ENCODE measurements around the gene RFTN1. TPM values are rescaled to one million over a fixed set of nuclear protein-coding genes. Genes with fewer than 3 reads are reported as not detected.

The RFTN1 gene
- total and polyA plus RNA-seq, 2 donors (not counting 3 experiments of a cell fraction or from before 2014, with no cell fraction given), result 40.3 to 43.3 TPM

- Histone ChIP-seq H3K4me1 (ENCODE audit: control insufficient read depth, extremely low read depth, insufficient read depth, low read length) (peaks cover 41% of the 10 kb centered on the region), H4K20me1 (replicated peaks; ENCODE audit: control insufficient read depth, extremely low read depth, insufficient read depth, low read length) (no peaks in the 10 kb centered on the region), H3K9ac (replicated peaks; ENCODE audit: extremely low read depth, insufficient read depth, low read length) (no peak overlapping the region), H3K79me2 (ENCODE audit: control insufficient read depth, insufficient read depth, low read length) (no peaks in the 10 kb centered on the region), H3K36me3 (ENCODE audit: control insufficient read depth in 2 of 2, extremely low read depth in 1 of 2, insufficient read depth in 2 of 2, low read length in 2 of 2) (no peaks in the 10 kb centered on the region), H3K4me2 (ENCODE audit: insufficient read depth, low read length) (no peak overlapping the region), H3K4me3 (replicated peaks in 1 of 3; ENCODE audit: insufficient read depth in 1 of 3, low read depth in 1 of 3, low read length in 3 of 3) (no peak overlapping the region), H2AFZ (ENCODE audit: low read depth, low read length) (no peak overlapping the region), H3K9me1 (replicated peaks; ENCODE audit: control insufficient read depth, extremely low read depth, insufficient read depth, low read length) (no peaks in the 10 kb centered on the region), H3K9me3 (replicated peaks; ENCODE audit: control insufficient read depth, insufficient read depth, low read length) (no peaks in the 10 kb centered on the region), H3K27me3 (ENCODE audit: control insufficient read depth in 2 of 2, insufficient read depth in 2 of 2, low read length in 2 of 2) (no peaks in the 10 kb centered on the region), H3K27ac (ENCODE audit: insufficient read depth, low read depth, low read length) (no peak overlapping the region)
- DNase-seq (ENCODE audit: low read depth, low spot score) (no peak), FAIRE-seq (peak; percentile 4)
- intact Hi-C loops (cut with micrococcal nuclease), result loop anchor here (1.0 to 2.0 kb wide), 2 partner anchors 7 to 27 kb away; no protein-coding TSS in a partner anchor
- dilution Hi-C loops (cut with MboI; ENCODE audit: extremely low pct_ligation_motif_present, low sequenced_read_pairs), result no loop called here
- POLR2A ChIA-PET, result interaction anchor here (0.6 kb wide), 1 partner anchor 118 kb away, joined by 9 read pairs; no protein-coding TSS in a partner anchor
- CTCF ChIA-PET, result interaction anchor here (1.4 to 3.4 kb wide), 3 partner anchors 20 to 186 kb away, joined by 8 to 14 read pairs (median 13); no protein-coding TSS in a partner anchor
- no peak for TF ChIP-seq MAX (IDR thresholded peaks at IDR 0.05; ENCODE audit: insufficient read depth, insufficient read length)
- TF ChIP-seq POLR2A (IDR thresholded peaks at IDR 0.05; ENCODE audit: low read depth, low read length), result no peak
- no peak for TF ChIP-seq POLR2AphosphoS5 (IDR thresholded peaks at IDR 0.05; ENCODE audit: insufficient read depth, low read depth, low read length)
- no peak for TF ChIP-seq GATA2 (IDR thresholded peaks at IDR 0.05; ENCODE audit: insufficient read depth, insufficient read length, low read depth, low read length)
- TF ChIP-seq FOS (IDR thresholded peaks at IDR 0.05; ENCODE audit: borderline replicate concordance, insufficient read depth, low read length), result no peak
- no peak for TF ChIP-seq CTCF (IDR thresholded peaks at IDR 0.05; ENCODE audit: extremely low read depth in 1 of 2, insufficient read depth in 1 of 2, low read depth in 1 of 2, low read length in 2 of 2)
- no peak for TF ChIP-seq EZH2 (IDR thresholded peaks at IDR 0.05; ENCODE audit: borderline replicate concordance, low read depth, low read length, severe bottlenecking)
- TF ChIP-seq MYC (IDR thresholded peaks at IDR 0.05; ENCODE audit: low read depth, low read length), result no peak
- TF ChIP-seq JUN (IDR thresholded peaks at IDR 0.05; ENCODE audit: borderline replicate concordance, insufficient read depth, insufficient read length, low read depth), result no peak
- BruUV-seq (replicated peaks), result no TSS peak
Observed at GRCh38 chr3:16475766-16476165, 37.7 kb downstream of the RFTN1 start.
